NCI-H146 treated with DMSO at 0.1 percent for 48 hours (cell line): Measurements from ENCODE around the gene TLE4.

Experiments used
- DNase-seq: peaks from one replicate; lab custom pipeline; 2025; ENCODE audit not compliant: unreplicated experiment; lab: John Stamatoyannopoulos, UW

Gene TLE4

DNA sequence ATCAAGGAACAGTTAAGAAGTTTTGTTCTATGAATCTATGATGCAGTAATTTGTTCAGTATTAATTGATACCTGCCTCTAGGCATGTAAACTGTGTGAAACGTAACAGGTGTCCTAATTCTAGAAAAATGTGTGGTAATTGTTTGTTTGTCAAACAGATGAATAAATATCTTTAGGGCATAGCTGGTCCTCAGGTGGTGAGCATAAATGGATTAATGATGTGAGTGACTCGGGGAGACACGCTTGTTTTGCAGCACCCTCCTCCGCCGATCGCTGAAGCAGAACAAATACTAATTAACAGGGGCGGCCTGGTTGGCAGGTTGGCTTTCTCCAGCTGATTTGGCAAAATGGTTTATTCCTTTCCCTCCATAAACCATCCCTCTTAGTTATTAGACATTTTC, 88.8 kb downstream of the TLE4 start:
- DNase-seq = peak; percentile 10

DNA sequence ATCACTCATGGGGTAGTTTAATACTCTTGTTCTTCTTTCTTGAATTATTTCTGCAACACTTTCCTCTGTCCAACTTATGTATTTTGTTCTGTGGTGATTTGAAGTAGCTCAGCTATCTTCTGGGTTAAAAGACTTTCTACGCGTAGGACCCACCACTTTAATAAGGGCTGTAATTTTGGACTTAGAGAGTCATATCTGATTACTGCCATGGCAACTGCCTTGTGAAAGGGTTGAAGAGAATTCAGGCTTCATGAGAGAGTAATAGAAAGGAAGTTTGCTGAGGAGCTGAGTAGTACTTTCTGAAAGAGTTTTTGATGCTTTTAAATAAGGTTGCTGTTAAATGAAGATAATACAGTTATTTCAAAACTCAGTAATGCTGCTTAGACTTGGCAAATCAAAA, 89.5 kb downstream of the TLE4 start:
- DNase-seq = no peak

DNA sequence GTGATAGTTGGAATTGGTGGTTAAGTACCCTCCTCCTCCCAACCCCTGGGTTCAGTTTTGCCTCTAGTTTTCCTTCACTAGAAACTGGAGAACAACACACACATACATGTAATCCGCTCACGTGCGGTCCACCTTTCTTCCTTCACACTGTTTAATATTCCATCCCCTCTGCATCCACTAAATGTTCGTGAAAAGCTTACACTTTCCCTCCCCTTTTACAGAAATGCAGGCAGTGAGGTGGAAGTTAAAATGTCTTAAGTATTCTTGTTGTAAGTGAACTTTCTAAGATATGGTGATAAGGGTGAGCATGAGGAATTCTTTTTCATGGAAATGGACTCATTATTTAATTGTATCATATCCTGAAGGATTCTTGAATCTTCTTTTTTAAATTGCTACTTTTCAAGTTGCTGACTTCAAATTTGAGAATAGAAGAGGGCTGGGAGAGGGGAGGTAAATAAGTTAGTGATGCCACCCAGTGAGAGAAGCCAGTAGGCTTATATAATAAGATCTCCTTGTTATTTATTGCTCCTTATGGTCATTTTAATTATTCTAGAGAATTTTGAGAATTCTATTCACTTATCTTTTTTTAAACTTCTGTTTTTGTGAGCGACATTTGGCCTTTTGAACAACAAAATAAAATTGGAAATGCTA, 90.2 kb downstream of the TLE4 start:
- no peak for DNase-seq

DNA sequence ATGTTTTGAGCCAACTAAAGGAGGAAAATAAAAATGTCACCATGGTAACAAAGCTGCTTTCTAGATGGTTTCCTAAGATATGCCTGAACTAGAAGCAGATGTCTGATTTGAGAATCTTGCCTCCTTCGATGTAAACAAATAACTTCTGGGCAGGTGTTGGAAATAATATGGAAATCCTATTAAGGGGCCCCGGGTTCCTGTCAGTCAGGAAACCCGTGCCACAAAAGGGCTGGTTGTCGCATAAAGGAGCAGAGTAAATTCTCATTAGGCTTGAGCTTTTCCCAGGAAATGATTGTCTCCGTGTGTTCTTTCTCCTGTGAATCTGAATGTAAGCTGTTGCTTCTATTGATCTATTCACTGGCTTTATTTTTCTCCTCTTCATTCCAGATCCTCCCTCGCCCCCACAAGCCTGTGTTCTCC, 90.8 kb downstream of the TLE4 start:
- no peak for DNase-seq

DNA sequence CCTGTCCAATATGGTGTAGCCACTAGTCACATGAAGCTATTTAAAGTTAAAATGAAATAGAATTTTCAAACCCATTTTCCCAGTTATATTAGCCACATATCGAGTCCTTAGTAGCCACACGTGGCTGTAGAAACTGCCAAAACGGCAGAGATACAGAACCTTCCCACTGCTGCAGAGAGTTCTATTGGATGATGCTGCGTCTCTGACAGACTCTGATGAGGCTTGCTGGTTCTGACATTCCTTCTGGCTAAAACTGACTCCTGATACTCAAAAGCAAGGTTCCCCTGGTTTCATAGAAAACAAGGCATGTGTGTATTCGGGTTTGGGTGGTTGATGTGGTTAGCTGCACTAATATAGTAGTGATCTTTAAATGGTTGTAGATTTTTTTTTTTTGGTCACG, 91.5 kb downstream of the TLE4 start:
- no peak for DNase-seq

DNA sequence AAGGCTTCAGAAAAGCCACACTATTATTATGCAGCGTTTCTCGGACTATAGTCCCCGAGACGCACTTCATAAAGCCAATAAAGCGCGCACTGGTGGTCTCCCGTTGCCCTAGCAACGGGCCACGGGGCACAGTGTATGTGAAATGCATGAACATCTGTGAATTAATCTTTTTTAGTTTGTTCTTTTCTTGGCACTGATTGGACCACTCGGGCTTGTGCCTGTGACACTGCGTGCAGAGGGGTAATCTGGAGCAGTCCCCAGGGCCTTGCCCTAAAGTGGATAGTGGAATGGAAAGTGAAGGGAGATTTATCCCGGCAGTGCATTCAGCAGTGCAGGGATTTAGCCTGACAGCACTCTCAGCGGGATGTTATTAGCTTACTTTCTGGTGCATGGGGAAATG, 92.1 kb downstream of the TLE4 start:
- no peak for DNase-seq

DNA sequence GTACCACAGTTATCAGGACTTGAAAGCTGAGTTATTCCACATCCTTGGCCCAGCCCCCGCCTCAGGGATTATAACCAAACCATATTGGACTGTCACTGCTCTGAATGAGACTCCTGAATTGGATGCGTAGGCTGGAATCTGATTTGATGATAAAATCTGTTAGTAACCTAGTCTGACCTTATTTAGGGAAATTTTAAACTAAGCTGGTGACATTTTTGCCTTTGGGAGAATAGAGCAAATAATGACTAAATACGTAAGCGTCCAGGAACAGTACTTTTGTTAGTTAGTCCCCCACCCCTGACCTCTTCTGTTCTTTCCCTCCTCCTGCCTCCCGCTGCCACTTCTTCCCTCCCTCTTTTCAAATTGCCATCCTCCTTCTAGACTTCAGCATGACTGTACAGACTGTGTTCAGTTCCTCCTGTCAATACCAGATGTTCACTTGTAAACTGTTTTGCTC, 92.6 kb downstream of the TLE4 start:
- no peak for DNase-seq

DNA sequence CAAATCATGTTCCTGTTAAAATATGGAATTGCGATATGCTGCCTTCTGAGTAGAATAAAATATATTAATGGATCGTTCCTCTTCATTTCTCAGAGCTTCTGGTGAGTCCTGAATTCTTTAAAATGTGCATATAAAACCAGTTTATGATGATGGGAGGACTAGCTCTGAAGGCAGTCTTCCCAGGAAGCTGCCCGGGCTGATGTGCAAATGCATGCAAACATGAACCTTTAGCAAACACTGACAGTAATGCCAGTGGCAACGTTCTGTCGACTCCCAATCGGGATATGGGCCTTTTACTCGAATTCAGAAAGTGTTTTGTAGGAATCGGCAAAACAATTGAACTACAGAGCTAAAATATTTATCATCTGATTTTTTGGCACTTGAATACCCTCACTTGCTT, 93.6 kb downstream of the TLE4 start:
- no peak for DNase-seq

DNA sequence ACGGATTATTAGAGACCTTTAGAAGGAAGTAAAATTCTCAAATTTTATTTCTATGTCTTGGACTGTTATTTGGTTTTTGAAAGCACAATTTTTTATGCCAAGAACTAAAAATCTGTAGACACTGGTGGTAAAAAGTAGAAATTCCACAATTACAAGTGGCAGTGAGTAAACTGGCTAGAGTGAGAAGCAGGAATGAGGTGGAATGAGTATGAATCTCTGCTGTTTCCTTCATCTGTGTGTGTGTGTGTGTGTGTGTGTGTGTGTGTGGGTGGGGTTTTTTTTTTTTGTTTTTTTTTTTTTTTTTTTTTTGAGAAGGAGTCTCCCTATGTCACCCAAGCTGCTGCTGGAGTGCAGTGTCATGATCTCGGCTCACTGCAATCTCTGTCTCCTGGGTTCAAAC, 94.2 kb downstream of the TLE4 start:
- DNase-seq = no peak

DNA sequence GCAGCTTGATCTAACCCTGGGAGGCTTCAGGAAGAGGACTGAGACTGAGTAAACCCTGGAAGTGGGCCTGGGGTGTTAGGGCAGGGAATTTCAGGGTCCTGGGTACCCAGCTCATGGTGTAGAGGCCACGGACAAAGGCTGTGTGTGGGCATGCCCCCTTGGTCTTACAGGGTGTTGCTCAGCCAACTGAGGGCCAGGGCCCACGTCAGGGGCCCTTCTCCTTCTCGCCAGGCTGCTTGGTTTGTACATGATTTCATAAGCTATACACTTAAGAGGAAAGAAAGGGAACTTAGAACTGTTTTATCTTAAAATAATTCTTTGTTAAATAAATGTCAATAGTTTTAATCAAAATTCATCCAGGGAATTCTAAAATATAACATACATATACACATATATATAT, 95.4 kb downstream of the TLE4 start:
- no peak for DNase-seq

DNA sequence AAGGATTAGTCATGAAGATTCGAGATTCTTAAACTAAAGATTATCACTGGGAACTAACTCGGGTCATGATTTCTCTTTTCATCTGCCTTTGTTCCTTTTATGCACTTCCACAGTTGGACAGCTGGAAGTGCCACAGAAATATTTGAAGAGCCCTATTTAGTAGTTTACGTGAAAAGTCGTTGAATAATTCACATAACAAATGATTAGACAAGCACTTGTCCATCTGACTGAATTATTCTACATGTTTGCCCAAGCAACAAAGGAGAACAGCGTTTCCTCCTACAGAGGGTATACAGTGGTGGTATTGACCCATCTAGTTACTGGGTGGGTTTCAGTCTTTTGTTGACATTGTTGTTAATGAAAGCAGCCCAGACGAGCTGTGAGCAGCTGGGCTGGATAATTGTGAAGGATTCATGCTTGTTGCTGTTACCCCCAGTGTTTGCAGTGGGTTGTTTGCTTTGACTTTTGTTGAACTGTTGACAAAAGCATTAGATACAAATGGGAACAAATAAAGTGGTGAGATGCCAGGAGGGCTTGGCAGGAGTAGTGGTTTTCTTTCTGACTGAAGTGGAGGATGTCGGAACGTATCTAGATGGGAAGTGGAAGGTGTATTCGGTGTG, 96.2 kb downstream of the TLE4 start:
- peak; percentile 82 for DNase-seq

DNA sequence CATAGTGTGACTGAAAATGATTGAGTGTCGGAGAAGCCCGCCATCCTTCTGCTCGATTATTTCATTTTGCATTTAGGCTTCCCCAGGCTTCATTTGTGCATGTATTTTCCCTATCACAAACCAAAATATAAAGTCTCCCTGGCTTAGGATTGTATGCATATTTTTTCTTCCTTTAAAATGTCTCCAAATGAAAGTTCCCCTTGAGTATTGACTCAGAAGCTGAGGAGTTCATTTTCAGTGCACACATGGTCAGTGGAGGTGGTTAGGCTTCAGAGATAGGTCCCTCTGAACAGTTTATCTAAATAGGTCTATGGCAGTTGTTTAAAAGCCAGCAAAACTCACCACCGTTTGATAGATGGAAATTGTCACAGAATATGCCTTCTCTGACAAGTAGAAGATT, 97.2 kb downstream of the TLE4 start:
- DNase-seq = no peak

DNA sequence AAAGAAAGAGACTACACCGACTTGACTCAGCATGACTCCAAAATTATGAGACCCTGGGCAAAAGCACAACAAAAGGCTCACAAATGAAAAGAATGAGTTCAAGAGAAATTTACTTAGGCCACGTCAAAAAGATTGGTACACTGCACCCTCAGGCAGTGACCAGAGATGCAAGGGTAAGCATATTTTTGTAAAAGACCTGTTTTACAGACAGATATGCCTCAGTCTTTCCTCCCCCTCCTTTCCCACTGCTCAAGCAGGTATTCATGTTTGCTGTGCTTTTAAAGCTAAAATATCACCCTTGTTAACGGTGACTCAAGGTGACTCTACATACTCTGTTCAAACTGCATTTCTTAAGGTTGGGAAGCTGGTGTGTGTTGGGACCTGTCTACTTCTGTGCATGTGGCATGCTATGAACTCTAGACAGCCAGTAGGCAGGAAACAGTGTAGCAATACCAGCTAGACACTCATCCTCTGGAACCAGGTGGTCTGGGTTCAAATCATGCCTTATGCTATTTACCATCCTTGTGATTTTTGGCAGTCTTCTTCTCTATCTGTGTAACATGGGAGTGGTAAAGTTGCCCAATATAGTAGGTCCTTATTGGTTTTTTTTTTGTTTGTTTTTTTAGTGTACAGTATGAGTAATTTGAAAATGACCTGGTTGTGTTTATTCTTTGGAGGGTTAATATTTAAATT, 98.7 kb downstream of the TLE4 start:
- no peak for DNase-seq

DNA sequence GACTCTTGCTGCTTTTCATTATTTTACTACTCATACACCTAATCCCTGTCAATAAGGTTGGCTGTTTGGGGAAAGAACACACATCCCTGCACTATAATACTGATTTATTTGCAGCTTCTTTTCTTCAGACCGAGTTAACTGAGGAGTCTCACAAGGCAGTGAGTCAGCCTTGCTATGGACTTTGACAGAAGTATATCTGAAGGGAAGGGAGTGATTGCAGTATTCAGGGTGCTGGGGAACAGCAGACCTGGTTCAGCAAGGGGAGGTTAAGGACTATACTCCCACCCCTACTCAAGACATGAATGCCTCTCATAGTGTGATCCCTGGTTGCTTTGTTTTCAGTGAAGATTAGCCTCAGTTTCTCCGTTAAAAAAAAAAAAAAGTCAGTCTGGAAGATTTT, 99.8 kb downstream of the TLE4 start:
- no peak for DNase-seq

DNA sequence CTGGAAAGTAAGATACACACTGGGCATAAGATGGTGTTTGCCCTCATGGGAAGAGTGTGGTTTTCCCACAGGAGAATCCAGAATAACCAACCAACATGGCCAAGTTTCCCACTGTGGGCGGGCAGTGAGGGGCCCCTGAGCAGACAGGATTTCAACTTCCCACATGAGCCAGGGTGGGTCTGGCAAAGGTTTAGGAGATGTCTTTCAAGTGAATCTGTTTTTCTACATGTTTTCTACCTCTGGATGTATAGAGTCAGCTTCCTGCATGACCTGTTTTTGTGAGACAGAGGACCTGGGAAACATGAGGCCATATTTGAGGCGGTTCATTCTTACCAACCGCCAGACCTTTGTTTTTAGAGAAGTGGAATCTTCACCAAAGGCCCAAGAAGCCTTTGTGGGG, 100.5 kb downstream of the TLE4 start:
- DNase-seq = no peak

DNA sequence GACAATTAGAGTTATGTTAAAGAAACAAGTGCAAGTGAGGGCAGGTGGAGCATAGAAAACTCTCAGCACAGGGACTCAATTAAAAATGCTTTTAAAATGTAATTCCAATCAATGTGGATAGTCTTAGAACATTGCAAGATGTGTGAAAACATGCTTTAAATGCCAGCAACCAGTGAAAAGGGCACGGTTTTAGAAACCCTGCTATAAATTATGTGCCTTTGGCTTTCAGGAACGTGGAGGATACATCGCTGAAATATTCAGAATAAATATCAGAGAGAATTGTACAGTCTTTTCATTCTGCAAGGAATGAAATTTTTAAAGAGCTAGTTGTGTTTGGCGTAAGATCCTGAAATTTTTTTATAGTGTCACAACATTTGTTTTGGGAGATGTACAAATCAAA, 101.1 kb downstream of the TLE4 start:
- DNase-seq = no peak

DNA sequence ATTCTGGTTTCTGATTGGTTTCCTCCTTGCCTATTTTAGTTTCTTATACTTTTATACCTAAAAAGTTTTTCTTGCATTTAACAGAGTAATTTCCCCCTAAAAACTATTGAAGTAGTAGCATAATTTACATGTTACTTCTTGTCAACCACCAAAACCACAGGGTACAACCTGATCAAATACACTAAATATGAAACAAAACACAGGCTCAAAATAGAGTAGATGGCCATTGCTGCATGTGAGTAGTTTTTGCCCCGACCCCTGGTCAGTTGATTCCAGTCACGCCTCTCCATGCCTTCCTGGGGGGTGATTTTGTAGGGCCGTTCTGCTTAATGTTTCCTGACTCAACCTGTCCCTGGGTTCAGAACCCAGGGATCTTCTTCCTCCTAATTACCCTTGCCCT, 101.8 kb downstream of the TLE4 start:
- DNase-seq = no peak

DNA sequence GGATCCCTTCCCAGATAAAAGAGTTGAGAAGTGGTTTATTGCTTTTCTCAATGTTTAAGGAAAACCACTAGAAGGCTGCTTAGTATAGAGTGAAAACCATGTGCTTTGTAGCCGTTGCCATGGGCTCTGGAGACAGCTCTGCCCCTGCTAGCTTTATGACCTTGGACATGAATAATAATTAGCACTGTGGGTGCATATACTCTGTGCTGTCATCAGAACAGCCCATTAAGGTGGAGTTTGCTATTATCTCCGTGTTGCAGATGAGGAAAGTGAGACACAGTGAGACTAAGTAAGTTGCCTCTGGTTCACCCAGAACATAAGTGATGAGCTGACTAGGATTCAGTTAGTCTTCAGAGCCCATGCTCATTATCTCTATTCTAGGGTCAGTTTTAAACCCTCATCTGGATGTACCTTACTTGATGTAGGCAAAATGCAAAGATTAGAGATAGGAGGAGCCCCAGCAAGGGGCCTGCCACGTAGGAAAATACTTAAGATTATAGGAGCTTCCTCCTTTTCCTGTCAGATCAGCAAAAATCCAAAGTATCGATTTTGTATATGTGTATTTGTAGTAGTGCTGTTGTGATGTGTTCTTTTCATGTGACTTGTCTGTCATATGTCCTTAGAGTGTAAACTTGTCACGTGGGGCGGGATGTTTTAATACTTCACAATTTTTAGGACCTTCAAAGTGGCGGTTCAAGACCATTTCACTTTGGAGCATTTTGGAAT, 102.5 kb downstream of the TLE4 start:
- DNase-seq = no peak

DNA sequence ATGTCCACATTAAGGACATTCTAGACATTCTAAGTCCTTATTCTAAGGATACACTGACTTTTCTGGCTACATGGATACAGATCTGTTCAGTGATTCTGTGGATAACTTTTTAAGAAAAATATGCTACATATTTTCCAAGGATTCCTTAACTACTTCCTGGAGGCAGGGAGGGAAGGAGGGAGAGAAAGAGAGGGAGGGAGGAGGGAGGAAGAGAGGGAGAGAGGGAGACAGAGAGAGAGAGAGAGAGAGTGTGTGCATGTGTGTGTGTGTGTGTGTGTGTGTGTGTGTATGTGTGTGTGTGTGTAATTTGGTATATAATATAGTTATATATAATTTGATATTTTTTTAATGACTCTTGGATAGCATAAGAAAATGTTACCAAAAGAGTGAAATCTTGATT, 109.8 kb downstream of the TLE4 start:
- DNase-seq = no peak

DNA sequence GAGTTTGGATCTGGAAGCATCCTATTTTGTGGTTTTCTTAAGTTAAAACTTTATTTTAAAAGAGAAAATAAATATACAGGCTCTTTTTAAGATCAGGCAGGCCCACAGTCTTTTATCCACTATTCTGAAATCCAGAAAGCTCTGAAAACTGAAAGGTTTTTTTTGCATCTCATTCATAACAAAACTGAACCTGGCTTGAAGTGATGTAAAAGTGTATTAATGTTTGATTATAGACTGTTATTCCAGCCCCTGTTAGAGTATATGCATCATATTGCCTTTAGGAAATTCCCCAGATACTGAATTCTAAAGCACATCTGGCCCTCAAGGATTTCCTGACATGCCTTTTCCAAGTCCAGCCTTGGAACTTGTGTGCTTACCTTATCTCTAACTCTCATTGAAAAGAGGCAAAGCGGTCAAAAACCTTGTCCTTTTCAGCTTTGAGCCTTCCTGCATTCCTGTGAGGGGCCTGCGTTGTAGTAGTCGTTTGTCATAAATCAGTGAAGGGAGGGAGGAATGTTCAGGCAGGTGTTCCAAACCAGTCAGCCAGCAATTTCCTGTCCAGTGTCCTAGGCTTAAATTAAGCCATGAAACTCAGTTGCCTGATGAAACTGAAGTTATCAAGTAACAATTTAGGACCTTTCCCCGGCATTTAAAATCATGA, 110.4 kb downstream of the TLE4 start:
- no peak for DNase-seq

DNA sequence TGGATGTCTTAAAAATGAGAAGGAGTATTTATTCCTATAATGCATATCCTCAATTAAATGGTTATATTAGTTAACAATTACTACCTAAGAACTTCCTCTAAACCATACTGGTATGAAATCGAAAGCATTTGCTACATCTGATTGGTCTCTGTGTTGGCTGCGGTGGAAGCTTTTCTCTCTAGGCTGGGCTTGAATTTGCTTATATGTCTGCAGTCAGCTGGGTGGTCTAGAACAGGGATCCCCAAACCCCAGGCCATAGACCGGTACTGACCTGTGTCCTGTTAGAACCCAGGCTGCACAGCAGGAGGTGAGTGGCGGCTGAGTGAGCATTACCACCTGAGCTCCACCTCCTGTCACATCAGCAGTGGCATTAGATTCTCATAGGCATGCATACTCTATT, 112.3 kb downstream of the TLE4 start:
- no peak for DNase-seq
